ENCODE results near the gene LTV1.

The LTV1 gene

DNA sequence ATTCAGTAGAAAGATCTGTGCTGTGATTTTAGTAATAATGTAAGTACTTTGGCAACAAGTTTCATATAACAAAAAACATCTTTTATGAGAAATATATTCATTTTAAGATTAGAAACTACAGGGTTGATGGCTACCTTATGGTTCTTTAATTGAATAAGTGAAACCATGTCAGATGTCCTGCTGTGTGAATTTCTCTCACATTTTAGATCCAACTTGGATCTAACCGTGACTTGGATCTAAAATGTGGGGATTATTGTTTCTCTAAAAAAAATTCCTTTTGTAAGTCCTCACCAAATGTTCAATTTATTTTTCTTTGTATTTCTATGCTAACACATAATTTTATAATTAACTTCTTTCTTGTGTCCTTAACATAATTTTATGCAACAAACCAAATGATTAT lies 51.5 kb downstream of the LTV1 start:
- H2AFZ ChIP-seq (ENCODE audit: low read depth, low read length, severe bottlenecking): no peak overlapping the region
- H3K27me3 ChIP-seq (ENCODE audit: low read length): no peaks in the 10 kb centered on the region
- no peaks in the 10 kb centered on the region for H3K9me3 ChIP-seq (ENCODE audit: insufficient read depth, low read length)
- H3K36me3 ChIP-seq (ENCODE audit: low read length): no peaks in the 10 kb centered on the region
- H3K27ac ChIP-seq (ENCODE audit: low read depth, low read length): no peak overlapping the region
- no peaks in the 10 kb centered on the region for H4K20me1 ChIP-seq (ENCODE audit: low read depth, low read length)
- H3F3A ChIP-seq (ENCODE audit: insufficient read depth): no peaks in the 10 kb centered on the region
- TF ChIP-seq, protein P1, sequence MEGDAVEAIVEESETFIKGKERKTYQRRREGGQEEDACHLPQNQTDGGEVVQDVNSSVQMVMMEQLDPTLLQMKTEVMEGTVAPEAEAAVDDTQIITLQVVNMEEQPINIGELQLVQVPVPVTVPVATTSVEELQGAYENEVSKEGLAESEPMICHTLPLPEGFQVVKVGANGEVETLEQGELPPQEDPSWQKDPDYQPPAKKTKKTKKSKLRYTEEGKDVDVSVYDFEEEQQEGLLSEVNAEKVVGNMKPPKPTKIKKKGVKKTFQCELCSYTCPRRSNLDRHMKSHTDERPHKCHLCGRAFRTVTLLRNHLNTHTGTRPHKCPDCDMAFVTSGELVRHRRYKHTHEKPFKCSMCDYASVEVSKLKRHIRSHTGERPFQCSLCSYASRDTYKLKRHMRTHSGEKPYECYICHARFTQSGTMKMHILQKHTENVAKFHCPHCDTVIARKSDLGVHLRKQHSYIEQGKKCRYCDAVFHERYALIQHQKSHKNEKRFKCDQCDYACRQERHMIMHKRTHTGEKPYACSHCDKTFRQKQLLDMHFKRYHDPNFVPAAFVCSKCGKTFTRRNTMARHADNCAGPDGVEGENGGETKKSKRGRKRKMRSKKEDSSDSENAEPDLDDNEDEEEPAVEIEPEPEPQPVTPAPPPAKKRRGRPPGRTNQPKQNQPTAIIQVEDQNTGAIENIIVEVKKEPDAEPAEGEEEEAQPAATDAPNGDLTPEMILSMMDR (IDR thresholded peaks at IDR 0.05; ENCODE audit: insufficient read depth, low read length, poor library complexity, severe bottlenecking): no peak
- no peak for TF ChIP-seq EZH2phosphoT487 (conservative IDR thresholded peaks at IDR 0.05; ENCODE audit: low read length)
- no peaks in the 10 kb centered on the region for H3K79me2 ChIP-seq (ENCODE audit: insufficient read depth, low read length)
- H3K9ac ChIP-seq (ENCODE audit: low read length): no peak overlapping the region
- H3K4me3 ChIP-seq (ENCODE audit: insufficient read depth, low read length, poor library complexity, severe bottlenecking): no peak overlapping the region
- H3K4me2 ChIP-seq (ENCODE audit: low read depth, low read length, poor library complexity, severe bottlenecking): no peak overlapping the region
- H3K9me2 ChIP-seq (replicated peaks; ENCODE audit: insufficient read depth, low read length): no peaks in the 10 kb centered on the region

DNA sequence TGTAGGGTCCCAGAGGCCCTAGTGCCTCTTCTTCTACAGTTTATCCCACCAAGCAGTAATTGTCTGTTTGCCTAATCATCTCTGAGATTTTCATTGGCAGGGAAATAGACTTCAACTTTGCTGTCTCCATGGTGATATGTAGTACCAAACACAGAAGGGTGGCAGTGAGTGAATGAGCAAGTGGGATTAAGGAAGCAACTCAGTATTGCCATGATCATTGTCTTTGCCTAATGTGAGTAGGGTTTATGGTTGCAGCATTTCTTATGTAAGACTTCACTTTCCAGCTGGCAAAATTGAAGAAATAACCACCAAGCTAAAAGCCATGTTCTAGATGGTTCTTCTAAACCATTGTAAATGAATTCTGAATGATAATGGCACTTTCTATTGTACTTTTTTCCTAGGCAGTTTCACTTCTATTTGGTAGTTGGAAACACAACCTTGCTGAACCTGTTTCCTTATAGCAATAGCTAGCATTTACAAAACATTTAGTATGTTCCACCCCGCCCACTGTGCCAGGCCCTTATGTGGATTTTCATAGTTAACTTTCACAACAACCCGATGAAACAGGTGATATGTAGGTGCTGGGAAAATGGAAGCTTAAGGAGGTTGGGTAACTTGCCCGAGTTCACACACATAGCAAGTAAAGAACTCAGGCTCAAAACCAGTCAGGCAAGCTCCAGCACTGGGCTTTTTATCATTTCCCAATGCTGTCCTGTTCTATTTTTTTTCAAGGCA lies 53.2 kb downstream of the LTV1 start:
- Histone ChIP-seq H3K27ac (ENCODE audit: low read depth, low read length) (no peak overlapping the region), H3F3A (ENCODE audit: insufficient read depth) (no peaks in the 10 kb centered on the region), H3K9ac (ENCODE audit: low read length) (no peak overlapping the region), H3K79me2 (ENCODE audit: insufficient read depth, low read length) (no peaks in the 10 kb centered on the region), H4K20me1 (ENCODE audit: low read depth, low read length) (no peaks in the 10 kb centered on the region), H3K4me2 (ENCODE audit: low read depth, low read length, poor library complexity, severe bottlenecking) (no peak overlapping the region), H3K36me3 (ENCODE audit: low read length) (no peaks in the 10 kb centered on the region), H2AFZ (ENCODE audit: low read depth, low read length, severe bottlenecking) (no peak overlapping the region), H3K27me3 (ENCODE audit: low read length) (no peaks in the 10 kb centered on the region), H3K9me2 (replicated peaks; ENCODE audit: insufficient read depth, low read length) (no peaks in the 10 kb centered on the region), H3K9me3 (ENCODE audit: insufficient read depth, low read length) (no peaks in the 10 kb centered on the region), H3K4me3 (ENCODE audit: insufficient read depth, low read length, poor library complexity, severe bottlenecking) (no peak overlapping the region)
- no peak for TF ChIP-seq EZH2phosphoT487 (conservative IDR thresholded peaks at IDR 0.05; ENCODE audit: low read length)
- TF ChIP-seq, protein P1 (IDR thresholded peaks at IDR 0.05; ENCODE audit: insufficient read depth, low read length, poor library complexity, severe bottlenecking): no peak

DNA sequence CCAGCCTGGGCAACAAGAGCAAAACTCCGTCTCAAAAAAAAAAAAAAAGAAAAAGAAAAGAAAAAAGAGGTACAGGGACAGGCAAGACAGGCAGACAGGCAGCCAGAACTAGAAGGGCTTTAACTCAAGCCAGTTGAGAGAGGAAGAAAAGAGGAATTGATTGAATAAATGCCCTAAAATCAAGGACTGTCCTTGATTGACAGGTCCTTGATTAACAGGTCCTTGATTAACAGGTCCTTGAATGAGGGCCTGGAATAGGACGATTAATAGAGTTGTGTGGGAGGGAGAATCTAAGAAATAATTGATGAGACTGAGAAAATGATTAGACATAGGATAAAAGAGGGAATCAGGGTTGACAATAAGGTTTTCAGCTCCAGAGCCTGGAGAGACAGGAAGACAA lies 57.2 kb downstream of the LTV1 start:
- TF ChIP-seq, protein P1 (IDR thresholded peaks at IDR 0.05; ENCODE audit: insufficient read depth, low read length, poor library complexity, severe bottlenecking): no peak
- no peak for TF ChIP-seq EZH2phosphoT487 (conservative IDR thresholded peaks at IDR 0.05; ENCODE audit: low read length)
- Histone ChIP-seq H3K27me3 (ENCODE audit: low read length) (no peaks in the 10 kb centered on the region), H3K4me2 (ENCODE audit: low read depth, low read length, poor library complexity, severe bottlenecking) (no peak overlapping the region)

More for the DNA sequence above, 57.2 kb downstream of the LTV1 start:
- H3K36me3 ChIP-seq (ENCODE audit: low read length): no peaks in the 10 kb centered on the region
- no peaks in the 10 kb centered on the region for H3F3A ChIP-seq (ENCODE audit: insufficient read depth)
- H3K79me2 ChIP-seq (ENCODE audit: insufficient read depth, low read length): no peaks in the 10 kb centered on the region
- no peaks in the 10 kb centered on the region for H4K20me1 ChIP-seq (ENCODE audit: low read depth, low read length)
- no peak overlapping the region for H3K4me3 ChIP-seq (ENCODE audit: insufficient read depth, low read length, poor library complexity, severe bottlenecking)
- H3K9me2 ChIP-seq (replicated peaks; ENCODE audit: insufficient read depth, low read length): no peaks in the 10 kb centered on the region
- no peaks in the 10 kb centered on the region for H3K9me3 ChIP-seq (ENCODE audit: insufficient read depth, low read length)
- H2AFZ ChIP-seq (ENCODE audit: low read depth, low read length, severe bottlenecking): no peak overlapping the region
- H3K27ac ChIP-seq (ENCODE audit: low read depth, low read length): no peak overlapping the region
- no peak overlapping the region for H3K9ac ChIP-seq (ENCODE audit: low read length)

Measured in SU-DHL-6 (cell line).